ENCODE results near the gene PDE4B. TPM values are rescaled to one million over a fixed set of nuclear protein-coding genes. Genes with fewer than 3 reads are reported as not detected.
A peak's percentile ranks its signal among the peaks of the same experiment; 100 is the strongest.

Gene PDE4B
- polyA plus RNA-seq, 1 donor (not counting 4 experiments of a cell fraction or from before 2014, with no cell fraction given) = 0.29 TPM

DNA sequence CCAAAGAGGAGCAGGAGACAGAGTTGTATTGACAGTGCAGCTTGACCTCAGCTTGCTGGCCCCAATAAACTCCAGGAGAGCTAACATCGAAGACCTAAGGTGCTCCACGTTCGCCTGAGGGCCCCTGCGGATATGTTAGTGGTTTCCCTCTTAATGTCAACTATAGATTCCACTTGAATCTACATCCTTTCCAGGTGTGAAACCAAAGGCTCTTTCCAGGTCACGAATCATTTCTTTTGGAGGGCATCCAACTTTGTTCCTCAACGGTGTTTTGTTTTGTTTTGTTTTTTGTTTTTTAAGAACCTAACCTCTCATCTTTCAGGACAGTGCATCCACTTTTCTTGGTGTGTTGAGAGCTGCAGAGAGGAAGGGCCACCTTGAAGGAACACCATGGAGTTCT is 473.7 kb downstream of the PDE4B start:
- no peak for TF ChIP-seq EZH2 (IDR thresholded peaks at IDR 0.05; ENCODE audit: low read length)
- TF ChIP-seq, protein P1, sequence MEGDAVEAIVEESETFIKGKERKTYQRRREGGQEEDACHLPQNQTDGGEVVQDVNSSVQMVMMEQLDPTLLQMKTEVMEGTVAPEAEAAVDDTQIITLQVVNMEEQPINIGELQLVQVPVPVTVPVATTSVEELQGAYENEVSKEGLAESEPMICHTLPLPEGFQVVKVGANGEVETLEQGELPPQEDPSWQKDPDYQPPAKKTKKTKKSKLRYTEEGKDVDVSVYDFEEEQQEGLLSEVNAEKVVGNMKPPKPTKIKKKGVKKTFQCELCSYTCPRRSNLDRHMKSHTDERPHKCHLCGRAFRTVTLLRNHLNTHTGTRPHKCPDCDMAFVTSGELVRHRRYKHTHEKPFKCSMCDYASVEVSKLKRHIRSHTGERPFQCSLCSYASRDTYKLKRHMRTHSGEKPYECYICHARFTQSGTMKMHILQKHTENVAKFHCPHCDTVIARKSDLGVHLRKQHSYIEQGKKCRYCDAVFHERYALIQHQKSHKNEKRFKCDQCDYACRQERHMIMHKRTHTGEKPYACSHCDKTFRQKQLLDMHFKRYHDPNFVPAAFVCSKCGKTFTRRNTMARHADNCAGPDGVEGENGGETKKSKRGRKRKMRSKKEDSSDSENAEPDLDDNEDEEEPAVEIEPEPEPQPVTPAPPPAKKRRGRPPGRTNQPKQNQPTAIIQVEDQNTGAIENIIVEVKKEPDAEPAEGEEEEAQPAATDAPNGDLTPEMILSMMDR (optimal IDR thresholded peaks at IDR 0.05 in 1 of 3, IDR thresholded peaks at IDR 0.05 in 1 of 3, conservative IDR thresholded peaks at IDR 0.05 in 1 of 3; ENCODE audit: extremely low read depth in 1 of 3, insufficient read depth in 2 of 3, low read length in 3 of 3) = no peak
- Histone ChIP-seq H3K79me2 (ENCODE audit: control insufficient read depth, insufficient read depth, low read length) (no peaks in the 10 kb centered on the region), H3K9ac (ENCODE audit: control insufficient read depth, extremely low read depth, insufficient read depth, low read length) (peak overlapping the region; percentile 16), H3K9me3 (ENCODE audit: control insufficient read depth, low read depth, low read length) (no peaks in the 10 kb centered on the region), H3K4me3 (ENCODE audit: control insufficient read depth in 2 of 3, extremely low read depth in 1 of 3, insufficient read depth in 2 of 3, low read depth in 1 of 3, low read length in 3 of 3) (peak overlapping the region in 1 of 3 experiments; percentile 47), H3K4me1 (ENCODE audit: control insufficient read depth, extremely low read depth, insufficient read depth, low read length) (peaks cover 47% of the 10 kb centered on the region), H3K27me3 (ENCODE audit: control insufficient read depth, extremely low read depth, insufficient read depth, low read length) (no peaks in the 10 kb centered on the region), H3K36me3 (ENCODE audit: control insufficient read depth in 2 of 2, extremely low read depth in 1 of 2, insufficient read depth in 2 of 2, low read length in 2 of 2) (no peaks in the 10 kb centered on the region), H3K4me2 (ENCODE audit: control insufficient read depth, extremely low read depth, insufficient read depth, low read depth, low read length) (peak overlapping the region; percentile 50), H3K9me1 (ENCODE audit: control insufficient read depth, extremely low read depth, insufficient read depth, low read length) (no peaks in the 10 kb centered on the region), H3K27ac (ENCODE audit: control insufficient read depth, insufficient read depth, low read length) (peak overlapping the region; percentile 65), H4K20me1 (ENCODE audit: control insufficient read depth, extremely low read depth, insufficient read depth, low read length) (no peaks in the 10 kb centered on the region), H2AFZ (ENCODE audit: control insufficient read depth, low read length) (no peak overlapping the region)
- dilution Hi-C loops (cut with MboI; ENCODE audit: extremely low pct_ligation_motif_present, low sequenced_read_pairs) = loop anchor here (25.0 kb wide), 1 partner anchor 196 kb away; no protein-coding TSS in a partner anchor
- DNase-seq (ENCODE audit: low read depth, low spot score) = no peak
- FAIRE-seq = peak; percentile 95

DNA sequence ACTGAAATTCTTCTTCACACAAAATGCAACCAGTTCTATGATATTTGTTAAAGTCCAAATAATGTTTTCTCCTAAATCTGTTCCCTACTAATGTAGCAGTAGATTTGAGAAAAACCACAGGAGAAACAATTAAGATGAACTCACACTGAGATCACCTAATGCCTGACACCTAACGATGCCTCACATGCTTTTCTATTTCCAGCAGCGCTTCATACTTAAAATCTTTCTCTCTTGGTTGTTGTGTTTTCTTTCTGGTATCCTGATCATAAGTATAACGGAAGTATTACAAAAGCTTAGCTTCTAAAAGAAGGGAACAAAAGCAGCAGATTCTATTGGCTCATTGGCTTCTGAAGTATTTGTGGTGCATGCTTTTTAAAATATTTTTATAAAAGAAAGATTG is 474.1 kb downstream of the PDE4B start:
- DNase-seq (ENCODE audit: low read depth, low spot score) = no peak
- no peaks in the 10 kb centered on the region for H3K27me3 ChIP-seq (ENCODE audit: control insufficient read depth, extremely low read depth, insufficient read depth, low read length)
- no peaks in the 10 kb centered on the region for H4K20me1 ChIP-seq (ENCODE audit: control insufficient read depth, extremely low read depth, insufficient read depth, low read length)
- no peak overlapping the region for H2AFZ ChIP-seq (ENCODE audit: control insufficient read depth, low read length)
- peak overlapping the region; percentile 16 for H3K9ac ChIP-seq (ENCODE audit: control insufficient read depth, extremely low read depth, insufficient read depth, low read length)
- TF ChIP-seq, protein P1 (optimal IDR thresholded peaks at IDR 0.05 in 1 of 3, IDR thresholded peaks at IDR 0.05 in 1 of 3, conservative IDR thresholded peaks at IDR 0.05 in 1 of 3; ENCODE audit: extremely low read depth in 1 of 3, insufficient read depth in 2 of 3, low read length in 3 of 3) = no peak
- no peak for TF ChIP-seq EZH2 (IDR thresholded peaks at IDR 0.05; ENCODE audit: low read length)
- peak; percentile 76 for FAIRE-seq
- H3K27ac ChIP-seq (ENCODE audit: control insufficient read depth, insufficient read depth, low read length) = peak overlapping the region; percentile 65
- H3K4me1 ChIP-seq (ENCODE audit: control insufficient read depth, extremely low read depth, insufficient read depth, low read length) = peaks cover 47% of the 10 kb centered on the region
- H3K4me3 ChIP-seq (ENCODE audit: control insufficient read depth in 2 of 3, extremely low read depth in 1 of 3, insufficient read depth in 2 of 3, low read depth in 1 of 3, low read length in 3 of 3) = peak overlapping the region in 2 of 3 experiments; percentile 23 to 47
- H3K79me2 ChIP-seq (ENCODE audit: control insufficient read depth, insufficient read depth, low read length) = no peaks in the 10 kb centered on the region
- H3K36me3 ChIP-seq (ENCODE audit: control insufficient read depth in 2 of 2, extremely low read depth in 1 of 2, insufficient read depth in 2 of 2, low read length in 2 of 2) = no peaks in the 10 kb centered on the region
- no peaks in the 10 kb centered on the region for H3K9me1 ChIP-seq (ENCODE audit: control insufficient read depth, extremely low read depth, insufficient read depth, low read length)
- peak overlapping the region; percentile 50 for H3K4me2 ChIP-seq (ENCODE audit: control insufficient read depth, extremely low read depth, insufficient read depth, low read depth, low read length)
- H3K9me3 ChIP-seq (ENCODE audit: control insufficient read depth, low read depth, low read length) = no peaks in the 10 kb centered on the region
- dilution Hi-C loops (cut with MboI; ENCODE audit: extremely low pct_ligation_motif_present, low sequenced_read_pairs) = loop anchor here (25.0 kb wide), 1 partner anchor 196 kb away; no protein-coding TSS in a partner anchor

Data from keratinocyte (primary cell).